IMR-90 (cell line): ENCODE results near the gene CPD. TPM values are rescaled to one million over a fixed set of nuclear protein-coding genes. Genes with fewer than 3 reads are reported as not detected.
A peak's percentile ranks its signal among the peaks of the same experiment; 100 is the strongest.

Experiments used
- ATAC-seq: fragments of 200-7000 bp; cut with Tn5 transposase; 2 replicates; pipeline ENCODE4 v1.9.1; 2020; ENCODE audit warnings: low read depth, mild to moderate bottlenecking, moderate library complexity
- BruUV-seq: library from RNA; stranded (reverse); fragments of 400-500 nt; replicated peaks from 2 replicates; lab custom pipeline; 2021; lab: Mats Ljungman, UMichigan
- CTCF ChIA-PET: fragments of 300-600 bp; formaldehyde crosslinking; extraction: SDS; loops from one replicate; lab custom pipeline; 2021; ENCODE audit warnings: antibody characterized with exemption; lab: Yijun Ruan, JAX
- POLR2A ChIA-PET: fragments of 300-600 bp; sonication (Branson Sonifier 250); formaldehyde crosslinking; loops from one replicate; lab custom pipeline; 2022; ENCODE audit warnings: antibody characterized with exemption; ENCODE audit not compliant: unreplicated experiment; lab: Charles Lee
- DNase-seq: peaks from one replicate; pipeline ENCODE4 v3.0.0; 2013
- H2AFZ ChIP-seq: replicated peaks from 2 replicates; pipeline ENCODE3; 2013; ENCODE audit warnings: low read length, mild to moderate bottlenecking; ENCODE audit not compliant: poor library complexity
- H2AK5ac ChIP-seq: 2 replicates; pipeline ENCODE4 v1.6.1; 2013; ENCODE audit warnings: low read depth, low read length, inconsistent platforms
- H2AK9ac ChIP-seq: replicated peaks from 2 replicates; pipeline ENCODE3; 2013; ENCODE audit warnings: mild to moderate bottlenecking, low read depth, low read length, moderate library complexity; ENCODE audit not compliant: poor library complexity
- H2BK120ac ChIP-seq: 2 replicates; pipeline ENCODE4 v1.6.1; 2013; ENCODE audit warnings: low read depth, low read length, inconsistent platforms
- H2BK15ac ChIP-seq: 3 replicates; pipeline ENCODE4 v1.6.1; 2013; ENCODE audit warnings: low read depth, low read length, inconsistent platforms
- H2BK20ac ChIP-seq: 2 replicates; pipeline ENCODE4 v1.6.1; 2013; ENCODE audit warnings: low read depth, mild to moderate bottlenecking, inconsistent platforms, low read length, moderate library complexity
- H2BK5ac ChIP-seq: 2 replicates; pipeline ENCODE4 v1.6.1; 2013; ENCODE audit warnings: mild to moderate bottlenecking, low read depth, low read length, inconsistent platforms; ENCODE audit not compliant: poor library complexity, severe bottlenecking
- H3K14ac ChIP-seq: replicated peaks from 2 replicates; pipeline ENCODE4 v1.6.1; 2013; ENCODE audit warnings: low read depth, low read length, inconsistent platforms
- H3K18ac ChIP-seq: 2 replicates; pipeline ENCODE4 v1.6.1; 2013; ENCODE audit warnings: low read depth, low read length, control low read depth
- H3K23ac ChIP-seq: 2 replicates; pipeline ENCODE4 v1.6.1; 2013; ENCODE audit warnings: low read depth, low read length, inconsistent platforms
- H3K27ac ChIP-seq: 2 replicates; pipeline ENCODE4 v1.5.1; 2013; ENCODE audit warnings: mild to moderate bottlenecking, control low read depth, low read length; ENCODE audit not compliant: insufficient read depth
- H3K27me3 ChIP-seq: 2 replicates; pipeline ENCODE4 v1.6.1; 2013; ENCODE audit warnings: low read length; ENCODE audit not compliant: control insufficient read depth, insufficient read depth
- H3K36me3 ChIP-seq: 2 replicates; pipeline ENCODE4 v1.6.1; 2013; ENCODE audit warnings: low read length, mixed read lengths; ENCODE audit not compliant: control insufficient read depth, insufficient read depth
- H3K4ac ChIP-seq: 2 replicates; pipeline ENCODE4 v1.6.1; 2013; ENCODE audit warnings: low read depth, low read length, inconsistent platforms
- H3K4me1 ChIP-seq: 2 replicates; pipeline ENCODE4 v1.6.1; 2013; ENCODE audit warnings: low read length, mixed read lengths; ENCODE audit not compliant: control insufficient read depth, insufficient read depth
- H3K4me2 ChIP-seq: 2 replicates; pipeline ENCODE4 v1.6.1; 2013; ENCODE audit warnings: low read depth, mild to moderate bottlenecking, control low read depth, low read length, moderate library complexity
- H3K4me3 ChIP-seq: 2 replicates; pipeline ENCODE4 v1.5.1; 2013; ENCODE audit warnings: low read depth, mild to moderate bottlenecking, control low read depth, low read length, moderate library complexity; ENCODE audit not compliant: insufficient read depth
- H3K56ac ChIP-seq: 2 replicates; pipeline ENCODE4 v1.6.1; 2013; ENCODE audit warnings: low read length, inconsistent platforms; ENCODE audit not compliant: insufficient read depth; ENCODE audit errors: extremely low read depth
- H3K79me1 ChIP-seq, 2 experiments: 2 replicates each; pipeline ENCODE4 v1.6.1; 2013; ENCODE audit warnings: low read length in 2 of 2, inconsistent platforms in 1 of 2, low read depth in 1 of 2
- H3K9ac ChIP-seq: 2 replicates; pipeline ENCODE4 v1.6.1; 2013; ENCODE audit warnings: low read depth, low read length, control low read depth
- H3K9me1 ChIP-seq: 2 replicates; pipeline ENCODE4 v1.6.1; 2013; ENCODE audit warnings: low read length, inconsistent platforms; ENCODE audit not compliant: insufficient read depth
- H3K9me3 ChIP-seq: 2 replicates; pipeline ENCODE4 v1.6.1; 2013; ENCODE audit warnings: low read length; ENCODE audit not compliant: control insufficient read depth, insufficient read depth
- H4K20me1 ChIP-seq: 2 replicates; pipeline ENCODE4 v1.6.1; 2013; ENCODE audit warnings: low read length, inconsistent platforms; ENCODE audit not compliant: insufficient read depth
- H4K5ac ChIP-seq: 2 replicates; pipeline ENCODE4 v1.6.1; 2013; ENCODE audit warnings: mild to moderate bottlenecking, low read depth, low read length, control low read depth
- H4K8ac ChIP-seq, 2 experiments: 2 replicates each; pipeline ENCODE4 v1.6.1; 2013; ENCODE audit warnings: low read depth in 2 of 2, low read length in 2 of 2, control low read depth in 1 of 2, inconsistent platforms in 1 of 2
- H4K91ac ChIP-seq: 2 replicates; pipeline ENCODE4 v1.6.1; 2013; ENCODE audit warnings: low read depth, low read length, inconsistent platforms; ENCODE audit not compliant: insufficient read depth
- CEBPB ChIP-seq: IDR thresholded peaks from 2 replicates; pipeline ENCODE4 v1.6.1; 2012; ENCODE audit warnings: low read depth, low read length, improper control_type of control experiment
- POLR2A ChIP-seq: IDR thresholded peaks from 2 replicates; pipeline ENCODE4 v1.6.1; 2012; ENCODE audit warnings: mild to moderate bottlenecking, low read depth, low read length
- WGBS, 2 experiments: methylation state at CpG; one replicate each; pipeline versions ENCODE4 v1.1.5 to v1.1.7; 2013; ENCODE audit warnings: missing lambda C conversion rate in 2 of 2; ENCODE audit not compliant: insufficient read length in 1 of 2; ENCODE audit errors: extremely low coverage in 2 of 2; 5-methylcytosine and 5-hydroxymethylcytosine counted together
- dilution Hi-C: fragments of 300-500 bp; cut with HindIII; formaldehyde crosslinking; loops from one replicate; pipeline ENCODE4 v1.14.3; 2018; ENCODE audit warnings: low sequenced_read_pairs; ENCODE audit not compliant: unreplicated experiment
- in situ Hi-C: fragments of 300-500 bp; cut with MboI; formaldehyde crosslinking; loops from 3 replicates; pipeline ENCODE4 v1.14.3; 2019; ENCODE audit warnings: low sequenced_read_pairs, inconsistent platforms, mixed read lengths
- intact Hi-C: fragments of 100-400 bp; cut with micrococcal nuclease; formaldehyde crosslinking; loops from 2 replicates; pipeline ENCODE4 v1.10.0; 2022
- polyA plus RNA-seq, 3 experiments: library from polyadenylated mRNA; depleted of rRNA; stranded (reverse); fragments of >200 nt; gene quantifications; 2 replicates each; pipeline ENCODE4 v1.2.3, GENCODE V29; 2012; ENCODE audit warnings: low replicate concordance in 1 of 3
- total RNA-seq: library from RNA; depleted of rRNA; stranded (reverse); fragments of >200 nt; gene quantifications from 2 replicates; pipeline ENCODE4 v1.2.3, GENCODE V29; 2012

The CPD gene
- total and polyA plus RNA-seq, 2 of the 4 experiments (the other 2 are of a cell fraction), result 23.4 to 94.5 TPM

DNA sequence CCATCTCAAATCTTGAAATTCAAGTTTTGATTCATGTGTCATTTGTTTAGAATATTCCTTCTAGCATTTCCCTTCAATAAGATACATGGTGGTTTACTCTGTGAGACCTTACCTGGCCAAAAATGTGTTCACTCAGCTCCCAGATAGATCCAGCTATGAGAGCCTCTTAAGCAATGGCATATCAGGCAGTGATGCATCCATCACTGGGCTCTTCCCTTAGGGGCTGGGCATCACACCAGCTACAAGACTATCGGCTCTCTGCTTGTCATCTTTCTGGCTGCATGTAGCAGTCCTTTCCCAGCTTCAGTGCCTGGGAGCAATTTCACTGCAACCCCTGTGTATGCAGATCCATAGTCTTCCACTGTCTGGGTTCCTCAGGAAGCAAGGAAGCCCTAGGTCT lies 139.1 kb downstream of the CPD start:
- WGBS, 2 experiments, result 100% methylated on average over 1 of the region's 1 CpG; no CpG with 5 or more reads in 1 of the 2 experiments
- no peak overlapping the region for H2BK5ac ChIP-seq
- H3K9me1 ChIP-seq, result peaks cover 12% of the 10 kb centered on the region; the same call in 1 of the 2 replicates
- TF ChIP-seq CEBPB (peak; percentile 37), POLR2A (no peak)
- H2BK120ac ChIP-seq, result no peak overlapping the region
- dilution Hi-C loops, result no loop called here
- peaks cover 10% of the 10 kb centered on the region for H3K4me1 ChIP-seq
- H3K4me2 ChIP-seq, result no peak overlapping the region
- no peak overlapping the region for H2AFZ ChIP-seq
- no peak overlapping the region for H4K8ac ChIP-seq
- no peak for DNase-seq
- no TSS peak for BruUV-seq
- no peak overlapping the region for H4K91ac ChIP-seq
- peaks cover 20 to 46% of the 10 kb centered on the region in 2 experiments; a peak in 3 of 4 replicates for H3K79me1 ChIP-seq
- peaks cover 10% of the 10 kb centered on the region for H4K20me1 ChIP-seq
- H3K27me3 ChIP-seq, result no peaks in the 10 kb centered on the region
- H2BK20ac ChIP-seq, result no peak overlapping the region
- H4K5ac ChIP-seq, result no peak overlapping the region
- no peaks in the 10 kb centered on the region for H3K9me3 ChIP-seq
- no peak overlapping the region for H3K4ac ChIP-seq
- no peak overlapping the region for H3K9ac ChIP-seq
- H3K27ac ChIP-seq, result no peak overlapping the region
- H2AK9ac ChIP-seq, result peak overlapping the region; percentile 44
- H3K36me3 ChIP-seq, result peaks cover 29% of the 10 kb centered on the region
- H3K4me3 ChIP-seq, result no peak overlapping the region
- no peak overlapping the region for H3K23ac ChIP-seq
- intact Hi-C loops, result no loop called here
- in situ Hi-C loops, result no loop called here
- H3K56ac ChIP-seq, result no peak overlapping the region
- no peak overlapping the region for H2BK15ac ChIP-seq
- ATAC-seq, result no peak
- POLR2A ChIA-PET, result no interaction called here
- no peak overlapping the region for H2AK5ac ChIP-seq
- CTCF ChIA-PET, result interaction anchor here (0.7 kb wide), 1 partner anchor 24 kb away, joined by 3 read pairs; no protein-coding TSS in a partner anchor
- H3K14ac ChIP-seq, result no peak overlapping the region
- H3K18ac ChIP-seq, result no peak overlapping the region
